Measurements from ENCODE around the gene PNMA3.
"Not testable (repeated sequence)": the region's sequence is repeated elsewhere in the genome, so short reads cannot be mapped to it uniquely, and the experiment has no call there.

PNMA3 gene

GRCh38 chrX:153074935-153075334 lies 18.7 kb downstream of the PNMA3 start:
- no peak for DNase-seq

GRCh38 chrX:153075366-153075765 lies 19.1 kb downstream of the PNMA3 start:
- no peak for DNase-seq

- not testable (repeated sequence) for DNase-seq
Observed at GRCh38 chrX:153077437-153078135, 21.3 kb downstream of the PNMA3 start.

- not testable (repeated sequence) for DNase-seq
Observed at GRCh38 chrX:153083238-153083923, 27.1 kb downstream of the PNMA3 start.

- DNase-seq, result no peak
Observed at GRCh38 chrX:153102418-153102817, 46.1 kb downstream of the PNMA3 start.

GRCh38 chrX:153104959-153105358 lies 48.7 kb downstream of the PNMA3 start:
- not testable (repeated sequence) for DNase-seq

- DNase-seq, result not testable (repeated sequence)
Observed at GRCh38 chrX:153106092-153106801, 50.0 kb downstream of the PNMA3 start.
